Endothelial cell of umbilical vein (primary cell): ENCODE results near the gene PNLIP. TPM values are rescaled to one million over a fixed set of nuclear protein-coding genes. Genes with fewer than 3 reads are reported as not detected.

Experiments used
- BruUV-seq: library from RNA; stranded (reverse); fragments of 400-500 nt; replicated peaks from 2 replicates; lab custom pipeline; 2021; lab: Mats Ljungman, UMichigan
- CTCF ChIA-PET: fragments of 300-600, 350-600 bp; sonication (Branson Sonifier 250); formaldehyde crosslinking; loops from one replicate; lab custom pipeline; 2021; ENCODE audit warnings: antibody characterized with exemption, inconsistent platforms; lab: Charles Lee
- POLR2A ChIA-PET: fragments of 300-600, 350-600 bp; sonication (Branson Sonifier 250); formaldehyde crosslinking; loops from one replicate; lab custom pipeline; 2021; ENCODE audit warnings: antibody characterized with exemption, inconsistent platforms; lab: Charles Lee
- DNase-seq: peaks from one replicate; pipeline ENCODE4 v3.0.0-alpha.2; 2011; ENCODE audit warnings: low read depth, low spot score
- FAIRE-seq: peaks from 2 replicates; lab custom pipeline; 2011; peaks lifted over from hg19 to GRCh38; lab: Jason Lieb, UNC
- H2AFZ ChIP-seq: 2 replicates; pipeline ENCODE4 v1.6.0; 2012; ENCODE audit warnings: low read depth, low read length, control low read depth, inconsistent platforms
- H3K27ac ChIP-seq: 2 replicates; pipeline ENCODE4 v1.5.1; 2011; ENCODE audit warnings: low read depth, mild to moderate bottlenecking, control low read depth, low read length, moderate library complexity; ENCODE audit not compliant: insufficient read depth
- H3K27me3 ChIP-seq, 2 experiments: 2 replicates each; pipeline versions ENCODE4 v1.6.0 to v1.6.1; 2011; ENCODE audit warnings: low read length in 2 of 2, mixed read lengths in 1 of 2; ENCODE audit not compliant: control insufficient read depth in 2 of 2, insufficient read depth in 2 of 2
- H3K36me3 ChIP-seq, 2 experiments: 2 replicates in 1 of 2; 3 replicates in 1 of 2; pipeline ENCODE4 v1.5.1; 2011; ENCODE audit warnings: low read length in 2 of 2, mild to moderate bottlenecking in 1 of 2, moderate library complexity in 1 of 2; ENCODE audit not compliant: control insufficient read depth in 2 of 2, insufficient read depth in 2 of 2; ENCODE audit errors: extremely low read depth in 1 of 2
- H3K4me1 ChIP-seq: 3 replicates; pipeline ENCODE4 v1.5.1; 2011; ENCODE audit warnings: mild to moderate bottlenecking, low read length; ENCODE audit not compliant: control insufficient read depth, insufficient read depth; ENCODE audit errors: extremely low read depth
- H3K4me2 ChIP-seq: 2 replicates; pipeline ENCODE4 v1.6.1; 2011; ENCODE audit warnings: low read length, control low read depth, mixed read lengths; ENCODE audit not compliant: insufficient read depth
- H3K4me3 ChIP-seq, 3 experiments: fragments of 200-600 bp in 1 of 3; sonication (generic), shearing (Covaris generic) in 1 of 3; replicated peaks in 1 of 3; 2 replicates each; pipeline ENCODE4 v1.5.1; 2011 to 2016; ENCODE audit warnings: control low read depth in 3 of 3, low read length in 3 of 3, mild to moderate bottlenecking in 2 of 3, inconsistent platforms in 1 of 3, low read depth in 1 of 3, moderate library complexity in 1 of 3; ENCODE audit not compliant: insufficient read depth in 1 of 3
- H3K79me2 ChIP-seq: 2 replicates; pipeline ENCODE4 v1.6.0; 2012; ENCODE audit warnings: low read length, inconsistent platforms; ENCODE audit not compliant: control insufficient read depth, insufficient read depth
- H3K9ac ChIP-seq: replicated peaks from 2 replicates; pipeline ENCODE3; 2011; ENCODE audit warnings: low read length, control low read depth; ENCODE audit not compliant: insufficient read depth; ENCODE audit errors: extremely low read depth
- H3K9me1 ChIP-seq: replicated peaks from 3 replicates; pipeline ENCODE4 v1.6.0; 2011; ENCODE audit warnings: mild to moderate bottlenecking, low read length; ENCODE audit not compliant: control insufficient read depth, insufficient read depth; ENCODE audit errors: extremely low read depth
- H3K9me3 ChIP-seq: replicated peaks from 2 replicates; pipeline ENCODE4 v1.5.1; 2012; ENCODE audit warnings: low read length, inconsistent platforms; ENCODE audit not compliant: control insufficient read depth, insufficient read depth
- H4K20me1 ChIP-seq: replicated peaks from 2 replicates; pipeline ENCODE3; 2011; ENCODE audit warnings: mild to moderate bottlenecking, low read length; ENCODE audit not compliant: control insufficient read depth, insufficient read depth; ENCODE audit errors: extremely low read depth
- EZH2 ChIP-seq: IDR thresholded peaks from 2 replicates; pipeline ENCODE4 v1.6.1; 2012; ENCODE audit warnings: borderline replicate concordance, low read depth, mild to moderate bottlenecking, moderate library complexity, low read length, inconsistent platforms; ENCODE audit not compliant: severe bottlenecking
- FOS ChIP-seq: IDR thresholded peaks from 2 replicates; pipeline ENCODE4 v1.6.1; 2011; ENCODE audit warnings: mild to moderate bottlenecking, low read length, moderate library complexity, borderline replicate concordance; ENCODE audit not compliant: insufficient read depth
- GATA2 ChIP-seq: IDR thresholded peaks from 2 replicates; pipeline ENCODE4 v1.7.0; 2011; ENCODE audit warnings: low read depth, mild to moderate bottlenecking, moderate library complexity, mixed read lengths, low read length; ENCODE audit not compliant: insufficient read length, insufficient read depth
- JUN ChIP-seq: IDR thresholded peaks from 2 replicates; pipeline ENCODE4 v1.6.1; 2011; ENCODE audit warnings: borderline replicate concordance, low read depth; ENCODE audit not compliant: insufficient read length, insufficient read depth
- MYC ChIP-seq: IDR thresholded peaks from one replicate; pipeline ENCODE4 v1.6.1; 2011; ENCODE audit warnings: mild to moderate bottlenecking, low read depth, low read length
- POLR2A ChIP-seq: IDR thresholded peaks from 2 replicates; pipeline ENCODE4 v1.6.1; 2012; ENCODE audit warnings: low read depth, mild to moderate bottlenecking, control low read depth, low read length
- POLR2AphosphoS5 ChIP-seq: IDR thresholded peaks from 2 replicates; pipeline ENCODE4 v1.6.1; 2012; ENCODE audit warnings: low read depth, mild to moderate bottlenecking, control low read depth, low read length, moderate library complexity; ENCODE audit not compliant: insufficient read depth
- dilution Hi-C: fragments of 300-500 bp; cut with MboI; formaldehyde crosslinking; loops from one replicate; pipeline ENCODE4 v1.15.0; 2019; ENCODE audit warnings: low sequenced_read_pairs; ENCODE audit not compliant: extremely low pct_ligation_motif_present
- intact Hi-C: fragments of 100-400 bp; cut with micrococcal nuclease; formaldehyde crosslinking; loops from one replicate; pipeline ENCODE4 v1.10.0; 2022
- polyA plus RNA-seq, 4 experiments: library from polyadenylated mRNA; depleted of rRNA in 3 of 4; stranded (reverse) in 3 of 4; unstranded in 1 of 4; fragments of >200 nt; gene quantifications; 2 replicates each; pipeline versions ENCODE4 v1.2.1 to v1.2.3, GENCODE V29; 2011 to 2012; ENCODE audit warnings: missing spikeins in 1 of 4
- total RNA-seq: library from RNA; stranded (reverse); gene quantifications from 2 replicates; pipeline ENCODE4 v1.2.3, GENCODE V29; 2021
- TF ChIP-seq, protein P1 (sequence below): IDR thresholded peaks from 2 replicates; pipeline ENCODE4 v1.6.1; 2011; ENCODE audit not compliant: insufficient read depth, insufficient read length
- TF ChIP-seq, protein P2 (sequence below), 2 donors: IDR thresholded peaks; 1 replicate in 1 of 2; 2 replicates in 1 of 2; pipeline ENCODE4 v1.5.1; 2011; ENCODE audit warnings: low read length in 2 of 2, mild to moderate bottlenecking in 2 of 2, moderate library complexity in 2 of 2, control low read depth in 1 of 2, inconsistent platforms in 1 of 2, low read depth in 1 of 2; ENCODE audit not compliant: insufficient read depth in 1 of 2; ENCODE audit errors: extremely low read depth in 1 of 2

PNLIP gene
- total and polyA plus RNA-seq, 2 donors (not counting 3 experiments of a cell fraction or from before 2014, with no cell fraction given): not detected

DNA sequence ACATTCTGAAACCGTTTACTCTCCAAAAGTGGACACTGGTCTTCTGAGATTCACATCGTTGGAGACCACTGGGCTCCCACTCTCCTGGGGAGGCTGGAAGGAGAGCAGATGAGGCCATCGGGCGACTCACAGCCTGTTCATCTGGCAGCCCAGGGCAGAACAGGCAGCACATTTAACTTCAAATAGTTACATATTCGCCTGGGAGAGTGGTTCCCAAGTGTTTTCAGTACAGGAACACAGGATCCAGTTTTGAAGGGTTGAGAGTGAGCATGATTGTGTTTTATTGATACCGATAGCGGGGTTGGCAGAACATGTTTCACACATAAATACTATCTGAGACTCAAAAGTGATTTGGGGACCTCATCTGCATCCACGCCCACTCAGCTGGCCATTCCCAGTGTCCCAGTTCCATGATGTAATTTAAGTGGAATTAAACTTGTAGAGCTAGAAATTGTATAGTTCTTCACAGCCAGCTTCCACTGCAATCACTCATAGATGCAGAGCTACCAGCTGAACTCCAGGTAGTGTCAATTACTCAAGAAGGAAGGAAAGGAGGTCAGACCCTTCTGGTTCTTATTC is 22.8 kb upstream of the PNLIP start:
- no peak overlapping the region for H3K27ac ChIP-seq
- FAIRE-seq: no peak
- H3K4me2 ChIP-seq: no peak overlapping the region

More for the DNA sequence above, 22.8 kb upstream of the PNLIP start:
- intact Hi-C loops (no loop called here), dilution Hi-C loops (no loop called here)
- Histone ChIP-seq H4K20me1 (no peaks in the 10 kb centered on the region), H3K36me3 (no peaks in the 10 kb centered on the region), H3K79me2 (no peaks in the 10 kb centered on the region), H3K27me3 (no peaks in the 10 kb centered on the region), H3K4me3 (no peak overlapping the region), H3K9me1 (no peaks in the 10 kb centered on the region), H3K4me1 (no peaks in the 10 kb centered on the region), H3K9ac (no peak overlapping the region), H2AFZ (no peak overlapping the region), H3K9me3 (no peaks in the 10 kb centered on the region)
- BruUV-seq: no TSS peak
- DNase-seq: no peak
- TF ChIP-seq JUN (no peak), EZH2 (no peak), POLR2A (no peak), FOS (no peak), GATA2 (no peak), MYC (no peak), POLR2AphosphoS5 (no peak)
- TF ChIP-seq, protein P1, sequence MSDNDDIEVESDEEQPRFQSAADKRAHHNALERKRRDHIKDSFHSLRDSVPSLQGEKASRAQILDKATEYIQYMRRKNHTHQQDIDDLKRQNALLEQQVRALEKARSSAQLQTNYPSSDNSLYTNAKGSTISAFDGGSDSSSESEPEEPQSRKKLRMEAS: no peak
- TF ChIP-seq, protein P2, sequence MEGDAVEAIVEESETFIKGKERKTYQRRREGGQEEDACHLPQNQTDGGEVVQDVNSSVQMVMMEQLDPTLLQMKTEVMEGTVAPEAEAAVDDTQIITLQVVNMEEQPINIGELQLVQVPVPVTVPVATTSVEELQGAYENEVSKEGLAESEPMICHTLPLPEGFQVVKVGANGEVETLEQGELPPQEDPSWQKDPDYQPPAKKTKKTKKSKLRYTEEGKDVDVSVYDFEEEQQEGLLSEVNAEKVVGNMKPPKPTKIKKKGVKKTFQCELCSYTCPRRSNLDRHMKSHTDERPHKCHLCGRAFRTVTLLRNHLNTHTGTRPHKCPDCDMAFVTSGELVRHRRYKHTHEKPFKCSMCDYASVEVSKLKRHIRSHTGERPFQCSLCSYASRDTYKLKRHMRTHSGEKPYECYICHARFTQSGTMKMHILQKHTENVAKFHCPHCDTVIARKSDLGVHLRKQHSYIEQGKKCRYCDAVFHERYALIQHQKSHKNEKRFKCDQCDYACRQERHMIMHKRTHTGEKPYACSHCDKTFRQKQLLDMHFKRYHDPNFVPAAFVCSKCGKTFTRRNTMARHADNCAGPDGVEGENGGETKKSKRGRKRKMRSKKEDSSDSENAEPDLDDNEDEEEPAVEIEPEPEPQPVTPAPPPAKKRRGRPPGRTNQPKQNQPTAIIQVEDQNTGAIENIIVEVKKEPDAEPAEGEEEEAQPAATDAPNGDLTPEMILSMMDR (IDR thresholded peaks at IDR 0.05; ENCODE audit: extremely low read depth in 1 of 2, insufficient read depth in 1 of 2, low read depth in 1 of 2, low read length in 2 of 2): no peak
- ChIA-PET POLR2A (no interaction called here), CTCF (no interaction called here)
